K562 (cell line): Measurements from ENCODE around the gene CENPP.

Experiments used
- BCLAF1 ChIP-seq, 2 experiments: fragments of 450-650 bp in 1 of 2; IDR thresholded peaks; 2 replicates each; pipeline ENCODE4 v1.6.1; 2011 to 2017; ENCODE audit warnings: low read depth in 2 of 2, antibody characterized with exemption in 1 of 2, borderline replicate concordance in 1 of 2, low read length in 1 of 2, mild to moderate bottlenecking in 1 of 2, mixed read lengths in 1 of 2; ENCODE audit not compliant: control insufficient read depth in 1 of 2
- ESRRA ChIP-seq: fragments of 450-650 bp; IDR thresholded peaks from 2 replicates; pipeline ENCODE4 v1.6.1; 2014; ENCODE audit warnings: low read depth, mild to moderate bottlenecking, moderate library complexity, borderline replicate concordance
- HCFC1 ChIP-seq: IDR thresholded peaks from 2 replicates; pipeline ENCODE4 v1.6.1; 2012; ENCODE audit warnings: low read depth, low read length, improper control_type of control experiment
- POLR2AphosphoS5 ChIP-seq: IDR thresholded peaks from 2 replicates; pipeline ENCODE4 v1.6.1; 2011; ENCODE audit warnings: mild to moderate bottlenecking, low read depth, low read length, moderate library complexity; ENCODE audit not compliant: control insufficient read depth, insufficient read depth
- SMARCA5 ChIP-seq: fragments of 450-650 bp; IDR thresholded peaks from 2 replicates; pipeline ENCODE4 v1.6.1; 2016
- TF ChIP-seq, protein P1 (sequence below), 3 experiments: fragments of 200-800 bp in 1 of 3; sonication (Bioruptor generic) in 1 of 3; sonication (generic) in 1 of 3; formaldehyde crosslinking in 1 of 3; IDR thresholded peaks; 2 replicates each; pipeline versions ENCODE4 v1.6.1 to v1.8.0; 2016 to 2022; ENCODE audit warnings: mild to moderate bottlenecking in 2 of 3, missing compliant biosample characterization in 2 of 3, missing genetic modification characterization in 2 of 3, missing genetic modification reagents in 1 of 3

DNA sequence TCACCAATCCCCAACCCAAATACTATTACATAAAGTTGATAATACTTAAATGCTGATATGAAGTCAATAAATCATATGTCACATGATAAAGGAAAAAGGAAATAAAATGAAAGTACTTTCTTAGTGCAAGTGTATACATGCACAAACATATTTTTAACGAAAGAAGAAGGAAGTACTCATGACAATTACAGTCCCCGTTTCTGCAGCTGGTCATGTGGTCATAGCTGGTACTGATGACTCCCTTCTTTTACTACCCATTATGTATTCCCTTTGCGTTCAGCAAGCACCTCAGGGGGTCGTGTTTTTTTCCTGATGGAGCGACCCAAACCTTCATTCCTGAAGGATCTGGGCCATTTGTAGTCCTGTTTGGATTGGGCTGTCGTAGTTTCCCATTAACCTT lies 27.3 kb downstream of the CENPP start:
- no peak for TF ChIP-seq POLR2AphosphoS5
- TF ChIP-seq, protein P1, sequence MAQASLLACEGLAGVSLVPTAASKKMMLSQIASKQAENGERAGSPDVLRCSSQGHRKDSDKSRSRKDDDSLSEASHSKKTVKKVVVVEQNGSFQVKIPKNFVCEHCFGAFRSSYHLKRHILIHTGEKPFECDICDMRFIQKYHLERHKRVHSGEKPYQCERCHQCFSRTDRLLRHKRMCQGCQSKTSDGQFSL (CRISPR knock-in tag; IDR thresholded peaks at IDR 0.05) = no peak
- TF ChIP-seq, protein P1 (tag; IDR thresholded peaks at IDR 0.05) = no peak
- TF ChIP-seq SMARCA5 = no peak
- TF ChIP-seq ESRRA = no peak
- TF ChIP-seq BCLAF1 (IDR thresholded peaks at IDR 0.05; ENCODE audit: borderline replicate concordance in 1 of 2, control insufficient read depth in 1 of 2, low read depth in 2 of 2, low read length in 1 of 2) = no peak
- TF ChIP-seq HCFC1 = no peak
